IMR-90 (cell line): Measurements from ENCODE around the gene PEX5. TPM values are rescaled to one million over a fixed set of nuclear protein-coding genes. Genes with fewer than 3 reads are reported as not detected.

Experiments
- ATAC-seq: fragments of 200-7000 bp; cut with Tn5 transposase; 2 replicates; pipeline ENCODE4 v1.9.1; 2020; ENCODE audit warnings: low read depth, mild to moderate bottlenecking, moderate library complexity
- BruUV-seq: library from RNA; stranded (reverse); fragments of 400-500 nt; replicated peaks from 2 replicates; lab custom pipeline; 2021; lab: Mats Ljungman, UMichigan
- CTCF ChIA-PET: fragments of 300-600 bp; formaldehyde crosslinking; extraction: SDS; loops from one replicate; lab custom pipeline; 2021; ENCODE audit warnings: antibody characterized with exemption; lab: Yijun Ruan, JAX
- POLR2A ChIA-PET: fragments of 300-600 bp; sonication (Branson Sonifier 250); formaldehyde crosslinking; loops from one replicate; lab custom pipeline; 2022; ENCODE audit warnings: antibody characterized with exemption; ENCODE audit not compliant: unreplicated experiment; lab: Charles Lee
- DNase-seq: peaks from one replicate; pipeline ENCODE4 v3.0.0; 2013
- H2AFZ ChIP-seq: replicated peaks from 2 replicates; pipeline ENCODE3; 2013; ENCODE audit warnings: low read length, mild to moderate bottlenecking; ENCODE audit not compliant: poor library complexity
- H2AK5ac ChIP-seq: 2 replicates; pipeline ENCODE4 v1.6.1; 2013; ENCODE audit warnings: low read depth, low read length, inconsistent platforms
- H2AK9ac ChIP-seq: replicated peaks from 2 replicates; pipeline ENCODE3; 2013; ENCODE audit warnings: mild to moderate bottlenecking, low read depth, low read length, moderate library complexity; ENCODE audit not compliant: poor library complexity
- H2BK120ac ChIP-seq: 2 replicates; pipeline ENCODE4 v1.6.1; 2013; ENCODE audit warnings: low read depth, low read length, inconsistent platforms
- H2BK15ac ChIP-seq: 3 replicates; pipeline ENCODE4 v1.6.1; 2013; ENCODE audit warnings: low read depth, low read length, inconsistent platforms
- H2BK20ac ChIP-seq: 2 replicates; pipeline ENCODE4 v1.6.1; 2013; ENCODE audit warnings: low read depth, mild to moderate bottlenecking, inconsistent platforms, low read length, moderate library complexity
- H2BK5ac ChIP-seq: 2 replicates; pipeline ENCODE4 v1.6.1; 2013; ENCODE audit warnings: mild to moderate bottlenecking, low read depth, low read length, inconsistent platforms; ENCODE audit not compliant: poor library complexity, severe bottlenecking
- H3K14ac ChIP-seq: replicated peaks from 2 replicates; pipeline ENCODE4 v1.6.1; 2013; ENCODE audit warnings: low read depth, low read length, inconsistent platforms
- H3K18ac ChIP-seq: 2 replicates; pipeline ENCODE4 v1.6.1; 2013; ENCODE audit warnings: low read depth, low read length, control low read depth
- H3K23ac ChIP-seq: 2 replicates; pipeline ENCODE4 v1.6.1; 2013; ENCODE audit warnings: low read depth, low read length, inconsistent platforms
- H3K27ac ChIP-seq: 2 replicates; pipeline ENCODE4 v1.5.1; 2013; ENCODE audit warnings: mild to moderate bottlenecking, control low read depth, low read length; ENCODE audit not compliant: insufficient read depth
- H3K27me3 ChIP-seq: 2 replicates; pipeline ENCODE4 v1.6.1; 2013; ENCODE audit warnings: low read length; ENCODE audit not compliant: control insufficient read depth, insufficient read depth
- H3K36me3 ChIP-seq: 2 replicates; pipeline ENCODE4 v1.6.1; 2013; ENCODE audit warnings: low read length, mixed read lengths; ENCODE audit not compliant: control insufficient read depth, insufficient read depth
- H3K4ac ChIP-seq: 2 replicates; pipeline ENCODE4 v1.6.1; 2013; ENCODE audit warnings: low read depth, low read length, inconsistent platforms
- H3K4me1 ChIP-seq: 2 replicates; pipeline ENCODE4 v1.6.1; 2013; ENCODE audit warnings: low read length, mixed read lengths; ENCODE audit not compliant: control insufficient read depth, insufficient read depth
- H3K4me2 ChIP-seq: 2 replicates; pipeline ENCODE4 v1.6.1; 2013; ENCODE audit warnings: low read depth, mild to moderate bottlenecking, control low read depth, low read length, moderate library complexity
- H3K4me3 ChIP-seq: 2 replicates; pipeline ENCODE4 v1.5.1; 2013; ENCODE audit warnings: low read depth, mild to moderate bottlenecking, control low read depth, low read length, moderate library complexity; ENCODE audit not compliant: insufficient read depth
- H3K56ac ChIP-seq: 2 replicates; pipeline ENCODE4 v1.6.1; 2013; ENCODE audit warnings: low read length, inconsistent platforms; ENCODE audit not compliant: insufficient read depth; ENCODE audit errors: extremely low read depth
- H3K79me1 ChIP-seq, 2 experiments: 2 replicates each; pipeline ENCODE4 v1.6.1; 2013; ENCODE audit warnings: low read length in 2 of 2, inconsistent platforms in 1 of 2, low read depth in 1 of 2
- H3K9ac ChIP-seq: 2 replicates; pipeline ENCODE4 v1.6.1; 2013; ENCODE audit warnings: low read depth, low read length, control low read depth
- H3K9me1 ChIP-seq: 2 replicates; pipeline ENCODE4 v1.6.1; 2013; ENCODE audit warnings: low read length, inconsistent platforms; ENCODE audit not compliant: insufficient read depth
- H3K9me3 ChIP-seq: 2 replicates; pipeline ENCODE4 v1.6.1; 2013; ENCODE audit warnings: low read length; ENCODE audit not compliant: control insufficient read depth, insufficient read depth
- H4K20me1 ChIP-seq: 2 replicates; pipeline ENCODE4 v1.6.1; 2013; ENCODE audit warnings: low read length, inconsistent platforms; ENCODE audit not compliant: insufficient read depth
- H4K5ac ChIP-seq: 2 replicates; pipeline ENCODE4 v1.6.1; 2013; ENCODE audit warnings: mild to moderate bottlenecking, low read depth, low read length, control low read depth
- H4K8ac ChIP-seq, 2 experiments: 2 replicates each; pipeline ENCODE4 v1.6.1; 2013; ENCODE audit warnings: low read depth in 2 of 2, low read length in 2 of 2, control low read depth in 1 of 2, inconsistent platforms in 1 of 2
- H4K91ac ChIP-seq: 2 replicates; pipeline ENCODE4 v1.6.1; 2013; ENCODE audit warnings: low read depth, low read length, inconsistent platforms; ENCODE audit not compliant: insufficient read depth
- CEBPB ChIP-seq: IDR thresholded peaks from 2 replicates; pipeline ENCODE4 v1.6.1; 2012; ENCODE audit warnings: low read depth, low read length, improper control_type of control experiment
- MXI1 ChIP-seq: IDR thresholded peaks from 2 replicates; pipeline ENCODE4 v1.6.1; 2012; ENCODE audit warnings: low read depth, mild to moderate bottlenecking, low read length, moderate library complexity, borderline replicate concordance
- RFX5 ChIP-seq: IDR thresholded peaks from 2 replicates; pipeline ENCODE4 v1.8.0; 2012; ENCODE audit warnings: low read depth, mild to moderate bottlenecking, low read length, moderate library complexity
- WGBS, 2 experiments: methylation state at CpG; one replicate each; pipeline versions ENCODE4 v1.1.5 to v1.1.7; 2013; ENCODE audit warnings: missing lambda C conversion rate in 2 of 2; ENCODE audit not compliant: insufficient read length in 1 of 2; ENCODE audit errors: extremely low coverage in 2 of 2; 5-methylcytosine and 5-hydroxymethylcytosine counted together
- dilution Hi-C: fragments of 300-500 bp; cut with HindIII; formaldehyde crosslinking; loops from one replicate; pipeline ENCODE4 v1.14.3; 2018; ENCODE audit warnings: low sequenced_read_pairs; ENCODE audit not compliant: unreplicated experiment
- in situ Hi-C: fragments of 300-500 bp; cut with MboI; formaldehyde crosslinking; loops from 3 replicates; pipeline ENCODE4 v1.14.3; 2019; ENCODE audit warnings: low sequenced_read_pairs, inconsistent platforms, mixed read lengths
- intact Hi-C: fragments of 100-400 bp; cut with micrococcal nuclease; formaldehyde crosslinking; loops from 2 replicates; pipeline ENCODE4 v1.10.0; 2022
- polyA plus RNA-seq, 3 experiments: library from polyadenylated mRNA; depleted of rRNA; stranded (reverse); fragments of >200 nt; gene quantifications; 2 replicates each; pipeline ENCODE4 v1.2.3, GENCODE V29; 2012; ENCODE audit warnings: low replicate concordance in 1 of 3
- total RNA-seq: library from RNA; depleted of rRNA; stranded (reverse); fragments of >200 nt; gene quantifications from 2 replicates; pipeline ENCODE4 v1.2.3, GENCODE V29; 2012

Gene PEX5
- total and polyA plus RNA-seq, 2 of the 4 experiments (the other 2 are of a cell fraction): 14.4 to 18.3 TPM

GRCh38 chr12:7151532-7151931, 38.0 kb upstream of the PEX5 start:
- no peak overlapping the region for H3K14ac ChIP-seq
- H4K20me1 ChIP-seq: no peaks in the 10 kb centered on the region; the same call in 1 of the 2 replicates
- ChIA-PET CTCF (no interaction called here), POLR2A (no interaction called here)
- H4K8ac ChIP-seq: no peak overlapping the region
- H3K79me1 ChIP-seq: no peaks in the 10 kb centered on the region
- no peak overlapping the region for H2AFZ ChIP-seq
- WGBS, 2 experiments: 93% methylated on average over 4 of the region's 6 CpGs; no CpG with 5 or more reads in 1 of the 2 experiments
- H2AK9ac ChIP-seq: no peak overlapping the region
- H3K4ac ChIP-seq: no peak overlapping the region
- H3K27ac ChIP-seq: no peak overlapping the region
- H3K9me1 ChIP-seq: no peaks in the 10 kb centered on the region
- no peak for TF ChIP-seq RFX5
- peak; percentile 66 for TF ChIP-seq CEBPB
- TF ChIP-seq MXI1: no peak
- DNase-seq (no peak), ATAC-seq (no peak)
- no peak overlapping the region for H3K23ac ChIP-seq
- no peak overlapping the region for H3K4me3 ChIP-seq
- H3K9me3 ChIP-seq: no peaks in the 10 kb centered on the region
- no peak overlapping the region for H3K18ac ChIP-seq
- no peaks in the 10 kb centered on the region for H3K27me3 ChIP-seq
- H3K4me2 ChIP-seq: no peak overlapping the region
- in situ Hi-C loops (no loop called here), intact Hi-C loops (no loop called here), dilution Hi-C loops (no loop called here)
- H2BK5ac ChIP-seq: no peak overlapping the region
- no peak overlapping the region for H4K91ac ChIP-seq
- H3K9ac ChIP-seq: no peak overlapping the region
- H2AK5ac ChIP-seq: no peak overlapping the region
- no peak overlapping the region for H2BK20ac ChIP-seq
- no TSS peak for BruUV-seq
- H2BK120ac ChIP-seq: no peak overlapping the region
- H3K56ac ChIP-seq: no peak overlapping the region
- H3K4me1 ChIP-seq: no peaks in the 10 kb centered on the region
- H4K5ac ChIP-seq: no peak overlapping the region
- no peak overlapping the region for H2BK15ac ChIP-seq
- peaks cover 45% of the 10 kb centered on the region for H3K36me3 ChIP-seq
